ENCODE measurements around the gene ARSI.

The ARSI gene

DNA sequence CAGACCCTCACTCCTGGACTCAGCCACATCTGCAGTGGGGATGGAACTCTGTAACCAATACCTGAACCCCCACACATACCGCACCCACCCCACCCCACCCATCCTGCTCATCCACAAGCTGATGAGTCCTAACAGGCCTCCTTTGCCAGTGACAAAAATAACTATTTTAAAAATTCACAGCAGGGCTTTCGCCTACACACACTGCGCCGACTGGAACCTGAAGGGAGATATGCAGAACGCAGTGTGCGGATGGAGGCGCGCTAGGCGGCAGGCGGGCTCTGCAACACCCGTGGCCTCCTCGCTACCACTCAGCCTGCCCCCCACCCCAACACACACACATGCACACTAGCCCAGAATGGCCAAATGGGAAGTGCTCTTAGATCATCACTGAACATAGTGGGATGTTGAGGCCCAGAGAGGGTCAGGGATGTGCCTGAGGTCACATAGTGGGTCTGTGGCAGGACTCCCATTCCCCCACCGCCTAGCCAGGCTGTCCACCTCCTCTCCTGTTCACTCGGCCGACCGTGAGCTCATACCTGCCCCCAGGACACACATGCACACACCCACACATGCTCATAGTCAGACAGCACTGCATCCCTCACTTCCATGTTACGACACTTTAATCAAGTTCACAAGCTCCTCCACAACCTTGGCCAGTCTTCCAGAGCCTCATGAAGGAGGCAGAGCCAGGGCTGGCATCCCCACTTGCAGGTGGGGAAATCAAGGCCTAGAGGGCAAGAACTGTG is 6.8 kb downstream of the ARSI start:
- no peak for DNase-seq (ENCODE audit: low read depth)
- no peak overlapping the region for H3K4me3 ChIP-seq (ENCODE audit: low read depth, low read length)
- TF ChIP-seq, protein P1, sequence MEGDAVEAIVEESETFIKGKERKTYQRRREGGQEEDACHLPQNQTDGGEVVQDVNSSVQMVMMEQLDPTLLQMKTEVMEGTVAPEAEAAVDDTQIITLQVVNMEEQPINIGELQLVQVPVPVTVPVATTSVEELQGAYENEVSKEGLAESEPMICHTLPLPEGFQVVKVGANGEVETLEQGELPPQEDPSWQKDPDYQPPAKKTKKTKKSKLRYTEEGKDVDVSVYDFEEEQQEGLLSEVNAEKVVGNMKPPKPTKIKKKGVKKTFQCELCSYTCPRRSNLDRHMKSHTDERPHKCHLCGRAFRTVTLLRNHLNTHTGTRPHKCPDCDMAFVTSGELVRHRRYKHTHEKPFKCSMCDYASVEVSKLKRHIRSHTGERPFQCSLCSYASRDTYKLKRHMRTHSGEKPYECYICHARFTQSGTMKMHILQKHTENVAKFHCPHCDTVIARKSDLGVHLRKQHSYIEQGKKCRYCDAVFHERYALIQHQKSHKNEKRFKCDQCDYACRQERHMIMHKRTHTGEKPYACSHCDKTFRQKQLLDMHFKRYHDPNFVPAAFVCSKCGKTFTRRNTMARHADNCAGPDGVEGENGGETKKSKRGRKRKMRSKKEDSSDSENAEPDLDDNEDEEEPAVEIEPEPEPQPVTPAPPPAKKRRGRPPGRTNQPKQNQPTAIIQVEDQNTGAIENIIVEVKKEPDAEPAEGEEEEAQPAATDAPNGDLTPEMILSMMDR (IDR thresholded peaks at IDR 0.05; ENCODE audit: low read depth, low read length, missing control alignments) = no peak

DNA sequence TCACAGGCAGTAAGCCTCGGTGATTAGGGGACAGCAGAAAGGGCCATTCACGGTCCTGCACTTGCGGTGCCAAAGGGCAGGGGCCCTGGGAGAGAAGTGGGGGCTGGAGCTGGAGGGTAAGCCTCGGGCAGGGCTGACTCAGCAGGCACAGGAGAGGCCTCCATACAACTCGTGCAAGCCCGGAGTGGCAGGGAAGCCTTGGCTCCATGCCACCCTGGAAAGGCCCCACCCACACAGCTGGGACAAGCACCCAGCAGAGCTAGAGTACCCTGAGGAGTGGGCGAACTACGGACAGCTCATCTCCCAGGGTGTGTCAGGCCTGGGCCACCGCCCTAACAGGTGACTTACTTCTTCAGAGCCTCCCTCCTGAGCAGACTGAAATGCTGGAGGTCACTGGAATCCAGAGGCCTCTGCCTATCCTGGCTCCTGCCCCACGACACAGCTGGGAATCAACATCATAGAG is 7.5 kb downstream of the ARSI start:
- no peak for DNase-seq (ENCODE audit: low read depth)
- TF ChIP-seq, protein P1 (IDR thresholded peaks at IDR 0.05; ENCODE audit: low read depth, low read length, missing control alignments) = no peak
- H3K4me3 ChIP-seq (ENCODE audit: low read depth, low read length) = no peak overlapping the region

DNA sequence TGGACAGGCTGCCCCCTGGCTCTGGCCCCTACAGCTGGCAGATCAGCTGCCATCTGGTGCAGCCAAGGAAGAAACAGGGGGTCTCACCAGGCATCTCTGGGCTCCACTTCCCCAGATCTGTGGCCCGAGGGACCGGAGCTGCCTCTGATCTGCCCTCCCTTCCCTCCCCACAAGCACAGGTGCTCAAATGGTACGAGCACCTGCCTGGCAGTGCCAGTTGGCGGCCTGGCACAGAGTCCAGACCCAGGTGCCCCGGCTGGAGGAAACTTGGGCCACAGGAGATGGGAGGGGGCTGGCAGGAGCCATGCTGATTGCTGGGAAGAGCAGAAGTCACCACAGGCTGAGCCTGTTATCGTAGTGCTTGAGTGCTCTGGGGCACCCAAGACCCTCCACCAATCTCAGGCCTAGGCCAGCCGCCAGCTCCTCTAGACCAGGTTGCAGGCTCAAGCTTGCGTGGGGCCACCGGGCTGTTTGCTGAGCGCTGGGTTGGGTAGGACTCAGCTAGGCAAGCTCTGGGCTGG is 8.1 kb downstream of the ARSI start:
- TF ChIP-seq, protein P1 (IDR thresholded peaks at IDR 0.05; ENCODE audit: low read depth, low read length, missing control alignments) = no peak
- no peak overlapping the region for H3K4me3 ChIP-seq (ENCODE audit: low read depth, low read length)
- DNase-seq (ENCODE audit: low read depth) = no peak

DNA sequence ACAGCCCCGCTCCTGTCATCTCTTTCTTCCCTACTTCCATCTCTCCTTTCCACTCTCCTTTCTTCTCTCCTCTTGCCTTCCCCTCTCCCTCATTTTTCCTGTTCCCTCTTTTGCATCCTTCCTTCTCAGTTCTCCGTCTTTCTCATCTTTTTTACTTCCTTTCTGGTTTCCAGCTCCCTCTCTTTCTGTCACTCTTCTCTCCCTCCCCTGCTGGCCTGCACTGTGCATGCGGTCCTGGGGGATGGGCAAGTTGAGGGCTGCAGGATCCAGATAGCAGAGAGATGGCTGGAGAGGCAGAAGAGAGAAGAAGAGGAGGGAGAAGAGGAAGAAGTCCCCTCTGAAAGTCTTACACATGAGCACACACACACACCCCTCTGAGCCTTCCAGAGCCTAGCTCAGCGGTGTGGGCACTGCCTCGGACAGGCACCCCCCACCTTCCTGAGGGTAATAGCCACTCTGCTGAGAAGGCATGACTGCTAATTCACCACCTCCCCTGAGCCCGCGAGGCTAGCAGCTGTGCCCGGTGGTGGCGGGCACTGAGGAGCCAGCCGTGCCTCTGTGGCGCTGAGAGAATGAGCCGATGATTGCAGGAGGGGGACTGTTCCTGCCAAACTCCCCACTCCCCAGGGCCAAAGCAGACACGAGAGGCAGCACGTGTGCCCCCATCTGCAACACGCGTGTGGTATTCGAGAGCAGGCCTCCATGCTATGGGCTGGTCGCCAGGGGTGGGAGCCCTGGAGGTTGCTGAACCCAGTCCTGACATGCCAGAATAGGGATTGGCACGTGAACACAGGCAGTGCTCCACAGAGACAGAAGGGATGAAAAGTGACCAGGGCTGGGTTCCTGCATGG is 9.4 kb downstream of the ARSI start:
- no peak overlapping the region for H3K4me3 ChIP-seq (ENCODE audit: low read depth, low read length)
- TF ChIP-seq, protein P1 (IDR thresholded peaks at IDR 0.05; ENCODE audit: low read depth, low read length, missing control alignments) = no peak
- DNase-seq (ENCODE audit: low read depth) = no peak

DNA sequence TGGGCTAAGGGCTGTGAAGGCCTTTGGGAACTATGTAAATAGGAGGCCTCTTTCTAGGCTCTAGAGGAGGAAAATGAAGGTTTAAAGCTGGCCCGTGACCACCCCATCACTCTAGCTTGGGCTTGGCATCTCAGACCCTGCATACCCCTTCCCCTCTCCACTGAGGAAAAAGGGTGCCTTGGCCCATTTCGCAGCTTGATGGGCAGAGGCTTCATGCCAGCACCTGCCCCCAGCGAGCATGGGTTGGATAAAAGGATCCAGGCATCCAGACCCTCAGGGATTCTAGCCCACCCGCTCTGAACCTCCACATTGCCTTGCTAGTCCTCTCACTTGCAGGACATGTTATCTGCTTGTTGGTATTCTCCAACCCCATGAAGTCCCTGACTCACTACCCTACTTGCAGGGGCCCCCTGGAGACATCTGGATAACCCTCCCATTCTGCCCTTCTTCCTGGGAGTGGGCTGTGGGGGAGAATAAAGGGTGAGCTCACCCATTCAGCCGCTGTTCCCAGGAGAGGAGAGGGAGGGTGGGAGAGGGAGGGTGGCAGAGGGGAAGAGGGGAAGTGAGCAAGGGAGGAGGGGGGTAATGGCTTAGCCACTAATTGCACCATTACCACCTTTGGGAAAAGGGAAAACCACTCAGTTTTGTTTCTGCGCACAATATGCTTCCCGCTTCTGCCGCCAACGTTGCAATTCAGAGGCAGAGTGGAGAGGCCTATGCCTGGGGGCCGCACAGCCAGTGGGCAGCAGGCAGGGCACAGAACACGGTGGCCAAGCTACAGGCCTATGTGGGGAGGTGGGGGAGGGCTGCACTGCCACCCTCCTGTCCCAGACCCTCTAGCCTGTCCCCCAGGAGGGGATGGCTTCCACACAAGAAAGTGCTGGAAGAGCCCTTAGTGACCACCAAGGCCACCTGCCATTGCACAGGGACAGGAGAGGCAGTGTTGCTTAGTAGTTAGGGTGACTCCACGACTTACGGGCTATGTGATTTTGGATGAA is 11.0 kb downstream of the ARSI start:
- TF ChIP-seq, protein P1 (IDR thresholded peaks at IDR 0.05; ENCODE audit: low read depth, low read length, missing control alignments) = no peak
- no peak for DNase-seq (ENCODE audit: low read depth)
- no peak overlapping the region for H3K4me3 ChIP-seq (ENCODE audit: low read depth, low read length)

Measured in GM12864 (cell line).